Gastroesophageal sphincter (tissue), 3 donors: ENCODE measurements around the gene STAC2.

Experiments
- POLR2A ChIP-seq, 2 donors: fragments of 450-650 bp; IDR thresholded peaks; one replicate each; pipeline ENCODE4 v1.6.1; 2017; ENCODE audit warnings: antibody characterized with exemption in 2 of 2, mild to moderate bottlenecking in 2 of 2, moderate library complexity in 1 of 2
- TF ChIP-seq, protein P1 (sequence below), 4 experiments: fragments of 200-600 bp in 2 of 4; fragments of 450-650 bp in 2 of 4; sonication (generic) in 1 of 4; IDR thresholded peaks; one replicate each; pipeline ENCODE4 v1.5.1; 2017 to 2019; ENCODE audit warnings: antibody characterized with exemption in 4 of 4, mild to moderate bottlenecking in 2 of 4, moderate library complexity in 2 of 4

DNA sequence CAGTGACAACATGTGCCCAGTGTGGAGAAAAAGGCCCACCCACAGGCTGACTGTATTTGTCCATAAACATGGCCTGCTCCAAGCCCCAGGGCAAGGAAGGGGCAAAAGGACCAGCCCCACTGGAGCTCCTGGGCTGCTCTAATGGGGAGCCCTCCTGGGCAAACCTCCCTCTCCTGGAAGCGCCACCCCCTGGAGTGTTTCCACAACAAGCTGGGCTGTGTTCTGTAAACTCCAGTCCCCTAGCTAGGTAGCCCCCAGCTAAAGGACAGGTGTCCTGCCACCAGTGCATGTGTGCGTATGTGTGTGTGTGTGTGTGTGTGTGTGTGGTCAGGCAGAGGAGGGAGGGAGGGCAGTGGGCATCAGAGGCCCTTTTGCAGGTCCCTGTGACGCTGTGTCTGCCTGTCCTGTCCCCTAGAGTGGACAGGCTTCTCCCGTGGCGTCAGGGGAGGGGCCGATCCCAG, 11.3 kb upstream of the STAC2 start:
- TF ChIP-seq, protein P1, sequence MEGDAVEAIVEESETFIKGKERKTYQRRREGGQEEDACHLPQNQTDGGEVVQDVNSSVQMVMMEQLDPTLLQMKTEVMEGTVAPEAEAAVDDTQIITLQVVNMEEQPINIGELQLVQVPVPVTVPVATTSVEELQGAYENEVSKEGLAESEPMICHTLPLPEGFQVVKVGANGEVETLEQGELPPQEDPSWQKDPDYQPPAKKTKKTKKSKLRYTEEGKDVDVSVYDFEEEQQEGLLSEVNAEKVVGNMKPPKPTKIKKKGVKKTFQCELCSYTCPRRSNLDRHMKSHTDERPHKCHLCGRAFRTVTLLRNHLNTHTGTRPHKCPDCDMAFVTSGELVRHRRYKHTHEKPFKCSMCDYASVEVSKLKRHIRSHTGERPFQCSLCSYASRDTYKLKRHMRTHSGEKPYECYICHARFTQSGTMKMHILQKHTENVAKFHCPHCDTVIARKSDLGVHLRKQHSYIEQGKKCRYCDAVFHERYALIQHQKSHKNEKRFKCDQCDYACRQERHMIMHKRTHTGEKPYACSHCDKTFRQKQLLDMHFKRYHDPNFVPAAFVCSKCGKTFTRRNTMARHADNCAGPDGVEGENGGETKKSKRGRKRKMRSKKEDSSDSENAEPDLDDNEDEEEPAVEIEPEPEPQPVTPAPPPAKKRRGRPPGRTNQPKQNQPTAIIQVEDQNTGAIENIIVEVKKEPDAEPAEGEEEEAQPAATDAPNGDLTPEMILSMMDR (IDR thresholded peaks at IDR 0.05) = no peak
- TF ChIP-seq POLR2A (IDR thresholded peaks at IDR 0.05) = no peak
